A673 (cell line): Measurements from ENCODE around the gene ATG9B. TPM values are rescaled to one million over a fixed set of nuclear protein-coding genes. Genes with fewer than 3 reads are reported as not detected.

Source experiments
- BruUV-seq: library from RNA; stranded (reverse); fragments of 400-500 nt; replicated peaks from 2 replicates; lab custom pipeline; 2021; lab: Mats Ljungman, UMichigan
- CTCF ChIA-PET: fragments of 300-600 bp; sonication (Branson Sonifier 250); formaldehyde crosslinking; loops from one replicate; lab custom pipeline; 2022; ENCODE audit warnings: antibody characterized with exemption; lab: Charles Lee
- POLR2A ChIA-PET: fragments of 300-600 bp; sonication (Branson Sonifier 250); formaldehyde crosslinking; loops from one replicate; lab custom pipeline; 2022; ENCODE audit warnings: antibody characterized with exemption; ENCODE audit not compliant: low non-redundant PET; lab: Charles Lee
- DNase-seq: peaks from one replicate; pipeline ENCODE4 v3.0.0-alpha.2; 2015; ENCODE audit warnings: low spot score
- H3K27ac ChIP-seq: fragments of 200-600 bp; sonication (generic); 2 replicates; pipeline ENCODE4 v1.5.1; 2016; ENCODE audit warnings: mixed run types, low read depth, mild to moderate bottlenecking, mixed read lengths, antibody characterized with exemption, low read length; ENCODE audit not compliant: poor library complexity, severe bottlenecking
- H3K27me3 ChIP-seq: fragments of 200-600 bp; sonication (generic); replicated peaks from 2 replicates; pipeline ENCODE4 v1.6.1; 2017; ENCODE audit warnings: mixed run types, low read depth, mild to moderate bottlenecking, mixed read lengths, antibody characterized with exemption, low read length; ENCODE audit not compliant: insufficient read depth, poor library complexity
- H3K36me3 ChIP-seq: fragments of 200-600 bp; sonication (generic); 2 replicates; pipeline ENCODE4 v1.6.1; 2016; ENCODE audit warnings: mixed run types, mild to moderate bottlenecking, mixed read lengths, antibody characterized with exemption, low read length; ENCODE audit not compliant: insufficient read depth, poor library complexity, severe bottlenecking
- H3K4me1 ChIP-seq: fragments of 200-600 bp; sonication (generic); 2 replicates; pipeline ENCODE4 v1.6.1; 2017; ENCODE audit warnings: mixed run types, mild to moderate bottlenecking, mixed read lengths, antibody characterized with exemption, low read length; ENCODE audit not compliant: insufficient read depth, poor library complexity, severe bottlenecking
- H3K4me3 ChIP-seq: fragments of 200-600 bp; sonication (generic); 2 replicates; pipeline ENCODE4 v1.5.1; 2016; ENCODE audit warnings: low read depth, mixed run types, mild to moderate bottlenecking, mixed read lengths, low read length; ENCODE audit not compliant: poor library complexity, severe bottlenecking
- H3K9me3 ChIP-seq: fragments of 200-600 bp; sonication (generic); 2 replicates; pipeline ENCODE4 v1.6.1; 2016; ENCODE audit warnings: mixed run types, low read depth, mild to moderate bottlenecking, mixed read lengths, antibody characterized with exemption, low read length; ENCODE audit not compliant: poor library complexity, severe bottlenecking
- EZH2 ChIP-seq: fragments of 200-600 bp; sonication (generic); IDR thresholded peaks from 2 replicates; pipeline ENCODE4 v1.6.1; 2017; ENCODE audit warnings: borderline replicate concordance, low read depth, mild to moderate bottlenecking, mixed read lengths, antibody characterized with exemption, low read length; ENCODE audit not compliant: poor library complexity, severe bottlenecking
- intact Hi-C: fragments of 100-400 bp; cut with micrococcal nuclease; formaldehyde crosslinking; loops from one replicate; pipeline ENCODE4 v1.10.0; 2022; ENCODE audit not compliant: unreplicated experiment
- total RNA-seq: library from RNA; stranded (reverse); gene quantifications from 2 replicates; pipeline ENCODE4 v1.2.3, GENCODE V29; 2021
- TF ChIP-seq, protein P1 (sequence below): fragments of 300-800, 200-600 bp; sonication (generic); conservative IDR thresholded peaks from 2 replicates; pipeline ENCODE4 v1.5.1; 2017; ENCODE audit warnings: low read depth, mild to moderate bottlenecking, antibody characterized with exemption, low read length, moderate library complexity, mixed read lengths

The ATG9B gene
- total RNA-seq, 1 experiment from 2014 or later = 1.9 TPM

DNA sequence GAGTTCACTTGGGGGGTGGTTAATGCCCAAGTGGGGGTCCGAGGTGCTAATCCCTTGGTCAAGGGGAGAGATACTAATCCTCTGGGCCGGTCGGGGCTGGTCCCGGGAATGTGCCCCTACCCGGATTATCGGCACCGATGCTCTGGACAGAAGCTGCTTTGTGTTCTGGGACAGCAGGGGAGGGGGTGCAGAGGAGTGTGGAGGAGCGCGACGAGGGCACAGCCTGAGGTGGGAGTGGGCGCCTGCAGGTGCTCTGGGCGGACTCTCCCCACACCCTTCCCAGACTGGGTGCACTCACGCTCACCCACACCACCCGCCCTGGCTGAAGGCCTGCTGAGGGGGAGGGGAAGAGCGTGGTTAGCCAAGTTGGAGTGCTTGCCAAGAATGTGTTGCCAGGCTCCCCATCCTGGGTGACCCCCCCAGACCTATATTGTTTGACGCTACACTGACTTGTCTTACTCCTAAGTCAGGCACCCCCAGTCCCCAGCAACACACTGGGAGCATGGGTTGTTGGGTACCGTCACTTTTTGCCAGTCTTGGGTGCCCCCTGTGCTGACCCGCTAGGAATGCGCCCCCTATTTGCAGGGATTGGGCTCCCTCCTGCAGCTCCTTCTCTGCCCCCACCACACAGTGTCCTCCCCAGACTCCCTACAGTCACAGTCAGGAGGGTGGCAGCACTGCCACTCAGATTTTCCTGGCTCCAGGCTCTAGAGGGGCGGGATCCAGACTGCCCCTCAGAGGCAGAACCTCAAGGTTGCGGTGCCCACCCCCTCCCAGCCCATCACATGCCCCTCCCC, 36.3 kb upstream of the ATG9B start:
- intact Hi-C loops = no loop called here
- peaks cover 34% of the 10 kb centered on the region for H3K4me1 ChIP-seq
- TF ChIP-seq, protein P1, sequence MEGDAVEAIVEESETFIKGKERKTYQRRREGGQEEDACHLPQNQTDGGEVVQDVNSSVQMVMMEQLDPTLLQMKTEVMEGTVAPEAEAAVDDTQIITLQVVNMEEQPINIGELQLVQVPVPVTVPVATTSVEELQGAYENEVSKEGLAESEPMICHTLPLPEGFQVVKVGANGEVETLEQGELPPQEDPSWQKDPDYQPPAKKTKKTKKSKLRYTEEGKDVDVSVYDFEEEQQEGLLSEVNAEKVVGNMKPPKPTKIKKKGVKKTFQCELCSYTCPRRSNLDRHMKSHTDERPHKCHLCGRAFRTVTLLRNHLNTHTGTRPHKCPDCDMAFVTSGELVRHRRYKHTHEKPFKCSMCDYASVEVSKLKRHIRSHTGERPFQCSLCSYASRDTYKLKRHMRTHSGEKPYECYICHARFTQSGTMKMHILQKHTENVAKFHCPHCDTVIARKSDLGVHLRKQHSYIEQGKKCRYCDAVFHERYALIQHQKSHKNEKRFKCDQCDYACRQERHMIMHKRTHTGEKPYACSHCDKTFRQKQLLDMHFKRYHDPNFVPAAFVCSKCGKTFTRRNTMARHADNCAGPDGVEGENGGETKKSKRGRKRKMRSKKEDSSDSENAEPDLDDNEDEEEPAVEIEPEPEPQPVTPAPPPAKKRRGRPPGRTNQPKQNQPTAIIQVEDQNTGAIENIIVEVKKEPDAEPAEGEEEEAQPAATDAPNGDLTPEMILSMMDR = peak; percentile 37; the same call in 1 of the 2 replicates
- no peak for TF ChIP-seq EZH2
- peak overlapping the region; percentile 99 for H3K4me3 ChIP-seq
- H3K36me3 ChIP-seq = peaks cover 10% of the 10 kb centered on the region
- POLR2A ChIA-PET = interaction anchor here (0.5 kb wide), 1 partner anchor 734 kb away, joined by 3 read pairs; no protein-coding TSS in a partner anchor
- no peaks in the 10 kb centered on the region for H3K27me3 ChIP-seq
- no TSS peak for BruUV-seq
- CTCF ChIA-PET = interaction anchor here (0.5 to 1.0 kb wide), 2 partner anchors 15 to 32 kb away, joined by 3 to 6 read pairs; partner anchors contain the start of gene ABCB8
- H3K9me3 ChIP-seq = no peaks in the 10 kb centered on the region
- H3K27ac ChIP-seq = peak overlapping the region; percentile 78
- peak; percentile 63 for DNase-seq

DNA sequence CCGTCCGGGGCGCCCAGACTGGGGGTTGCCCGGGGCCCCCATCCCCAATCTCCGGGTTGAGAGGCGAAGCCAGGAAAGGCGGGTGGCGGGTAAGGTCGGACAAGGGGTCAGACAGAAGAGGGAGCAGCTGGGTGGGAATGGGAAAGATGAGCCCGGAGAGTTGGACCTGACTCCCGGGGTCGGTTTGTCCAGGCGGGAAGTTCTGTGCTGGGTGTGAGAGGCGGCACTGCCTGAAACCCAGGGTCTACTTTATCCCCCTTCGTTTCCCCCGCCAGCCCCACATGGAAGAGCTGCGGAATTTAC, 35.8 kb upstream of the ATG9B start:
- Histone ChIP-seq H3K9me3 (no peaks in the 10 kb centered on the region), H3K4me3 (peak overlapping the region; percentile 99), H3K27me3 (no peaks in the 10 kb centered on the region), H3K27ac (peak overlapping the region; percentile 78), H3K36me3 (peaks cover 10% of the 10 kb centered on the region), H3K4me1 (peaks cover 34% of the 10 kb centered on the region)
- no peak for DNase-seq
- POLR2A ChIA-PET = no interaction called here
- CTCF ChIA-PET = interaction anchor here (1.0 kb wide), 1 partner anchor 32 kb away, joined by 3 read pairs; the partner anchor contains the start of gene ABCB8
- TF ChIP-seq, protein P1 = no peak; the same call in 1 of the 2 replicates
- no peak for TF ChIP-seq EZH2
- intact Hi-C loops = no loop called here
- no TSS peak for BruUV-seq

DNA sequence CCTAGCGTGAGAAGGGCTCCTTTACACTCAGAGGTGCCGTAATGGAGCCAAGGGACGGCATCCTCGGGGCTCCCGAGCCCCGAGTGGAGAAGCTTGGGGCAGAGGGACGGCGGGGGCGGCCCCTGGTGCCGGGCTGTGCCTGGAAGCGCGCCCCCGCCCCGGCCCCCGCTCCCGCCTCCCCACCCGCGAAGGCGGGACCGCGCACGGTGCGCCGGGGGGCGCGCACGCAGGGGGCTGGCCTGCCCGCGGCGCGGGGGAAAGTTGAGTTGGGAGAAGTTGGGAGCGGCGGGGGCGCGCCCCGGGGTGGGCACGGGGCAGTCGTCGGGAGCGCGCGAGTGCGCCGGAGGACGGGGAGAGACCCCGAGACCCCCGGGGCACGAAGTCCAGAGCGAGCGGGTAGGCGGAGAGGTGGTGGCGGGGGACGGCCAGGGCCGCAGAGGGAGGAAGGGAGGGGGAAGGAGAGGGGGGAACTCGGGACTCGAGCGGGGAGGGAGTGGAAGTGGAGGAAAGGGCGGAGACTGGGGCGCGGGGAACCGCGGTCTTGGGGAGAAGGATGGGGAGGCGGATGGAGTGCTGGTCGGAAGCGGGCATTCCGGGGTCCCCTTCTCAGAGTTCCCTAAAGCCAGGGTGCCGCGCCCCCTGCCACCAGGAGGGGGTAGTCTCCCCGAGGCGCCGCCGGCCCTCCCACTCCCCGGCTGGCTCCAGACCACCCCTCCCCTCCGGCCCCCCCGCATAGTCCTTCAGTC, 35.2 kb upstream of the ATG9B start, which contains the start of gene SLC4A2:
Gene SLC4A2, plus strand, starts transcription at position 223 of the 746 bp plus-strand sequence. CDS start 2,399 bp downstream, outside the sequence.
- no TSS peak for BruUV-seq
- peak within 1 kb of the TSS; percentile 99 for H3K4me3 ChIP-seq
- TF ChIP-seq, protein P1 = peak; percentile 58
- TF ChIP-seq EZH2 = no peak
- H3K36me3 ChIP-seq = peaks cover 5% of the 10 kb centered on the region
- H3K27me3 ChIP-seq = no peaks in the 10 kb centered on the region
- ChIA-PET CTCF (interaction anchor here (1.0 kb wide), 1 partner anchor 31 kb away, joined by 3 read pairs; the partner anchor contains the start of gene ABCB8), POLR2A (no interaction called here)
- no peaks in the 10 kb centered on the region for H3K9me3 ChIP-seq
- DNase-seq = peak; percentile 89
- peak within 1 kb of the TSS; percentile 78 for H3K27ac ChIP-seq
- intact Hi-C loops = loop anchor here (2.0 to 5.0 kb wide), 2 partner anchors 31 to 173 kb away; partner anchors contain the start of genes ABCB8 and CHPF2
- peaks cover 34% of the 10 kb centered on the region for H3K4me1 ChIP-seq
